ENCODE data around the gene ACO2. TPM values are rescaled to one million over a fixed set of nuclear protein-coding genes. Genes with fewer than 3 reads are reported as not detected.

ACO2 gene
- total RNA-seq = 66.1 and 70.7 TPM in 2 replicates

GRCh38 chr22:41468381-41469217, at the start of gene ACO2, which contains the start of gene PHF5A:
TSS of gene ACO2 (plus strand) at chr22:41469117. CDS start at chr22:41469147, 30 bp downstream.
TSS of gene PHF5A (minus strand) at chr22:41468692. CDS start at chr22:41468653, 39 bp downstream.

GRCh38 chr22:41446639-41447434, 22.1 kb upstream of the ACO2 start, which contains the start of gene TOB2:
TSS of gene TOB2 (minus strand) at chr22:41446801. CDS start at chr22:41437345, 9,456 bp downstream.

DNA sequence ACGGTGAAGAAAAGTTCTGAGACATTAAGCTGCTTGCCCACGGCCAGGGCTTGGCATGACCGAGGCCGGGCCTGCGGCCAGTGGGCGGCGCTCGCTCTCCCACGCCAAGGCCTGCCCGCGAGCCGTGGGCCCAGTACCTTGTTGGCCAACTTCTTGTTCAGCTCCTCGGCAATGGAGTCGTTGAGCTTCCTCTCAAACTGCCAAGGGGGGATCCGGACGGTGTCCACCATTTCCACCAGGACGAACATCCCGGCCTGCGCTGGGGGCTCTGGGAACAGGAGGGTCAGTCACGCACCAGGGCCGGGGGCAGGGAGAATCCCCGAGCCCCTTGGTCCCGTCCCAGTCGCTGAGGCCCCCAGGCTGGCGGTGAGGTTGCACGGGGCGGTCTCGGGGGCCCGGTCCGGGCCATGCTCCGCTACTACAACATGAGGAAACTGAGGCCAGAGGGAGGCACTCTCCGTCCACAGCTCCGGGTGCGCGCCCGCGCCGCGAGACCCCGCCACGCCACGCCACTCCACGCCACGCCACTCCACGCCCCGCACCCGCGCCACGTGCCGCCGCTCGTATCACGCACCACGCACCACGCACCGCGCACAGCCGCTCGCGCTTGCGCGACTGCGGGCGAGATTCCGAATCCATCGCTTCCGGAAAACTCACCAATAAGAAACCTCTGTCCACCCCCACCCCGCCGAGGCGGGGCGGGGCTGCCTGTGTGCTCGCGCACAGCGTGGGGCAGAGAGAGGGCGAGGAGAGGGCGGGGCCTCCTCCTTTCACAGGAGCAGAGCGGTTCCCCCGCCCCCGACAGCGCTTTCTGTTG, 75.1 kb downstream of the ACO2 start, which contains the start of gene POLR3H:
TSS of gene POLR3H (minus strand) at position 617 of the 817 bp plus-strand sequence. CDS start at position 248, 369 bp downstream.

Other genes with a start within 250 kb of the ACO2 start
- gene CHADL, start 228.2 kb upstream of the ACO2 start, total RNA-seq = 1.1 and 1.7 TPM in 2 replicates
- 57.3 and 71.6 TPM in 2 replicates for gene RANGAP1, start 182.9 kb upstream of the ACO2 start, total RNA-seq
- gene ZC3H7B, start 167.6 kb upstream of the ACO2 start, total RNA-seq = 116 and 120 TPM in 2 replicates
- 18.8 and 21.0 TPM in 2 replicates for gene TEF, start 87.2 kb upstream of the ACO2 start, total RNA-seq
- gene TOB2, start 22.3 kb upstream of the ACO2 start, total RNA-seq = 34.7 and 34.9 TPM in 2 replicates
- 34.2 and 36.3 TPM in 2 replicates for gene PHF5A, start 425 bp upstream of the ACO2 start, total RNA-seq
- gene POLR3H, start 75.4 kb downstream of the ACO2 start, total RNA-seq = 33.6 and 42.0 TPM in 2 replicates
- gene CSDC2, start 91.9 kb downstream of the ACO2 start, total RNA-seq = 2.3 and 6.1 TPM in 2 replicates
- 22.4 and 27.6 TPM in 2 replicates for gene PMM1, start 120.7 kb downstream of the ACO2 start, total RNA-seq
- gene DESI1, start 151.9 kb downstream of the ACO2 start, total RNA-seq = 19.0 and 21.3 TPM in 2 replicates
- gene XRCC6, start 152.2 kb downstream of the ACO2 start, total RNA-seq = 197 and 227 TPM in 2 replicates
- 60.8 and 70.2 TPM in 2 replicates for gene SNU13, start 219.8 kb downstream of the ACO2 start, total RNA-seq
- 0.32 and 0.73 TPM in 2 replicates for gene MEI1, start 230.4 kb downstream of the ACO2 start, total RNA-seq

Measured in hair follicle dermal papilla cell (primary cell).